Nephron progenitor cell (in vitro differentiated cells): ENCODE measurements around the gene SIPA1L2.

Source experiments
- DNase-seq: peaks from one replicate; pipeline ENCODE4 v3.0.0; 2021
- H3K27ac Mint-ChIP-seq: 2 replicates; pipeline ENCODE4 v1.8.0; 2021; ENCODE audit warnings: mild to moderate bottlenecking, moderate library complexity, mixed read lengths
- H3K27me3 Mint-ChIP-seq: 2 replicates; pipeline ENCODE4 v1.8.0; 2021; ENCODE audit warnings: mild to moderate bottlenecking, low read depth, mixed read lengths; ENCODE audit not compliant: poor library complexity
- H3K36me3 Mint-ChIP-seq: 2 replicates; pipeline ENCODE4 v1.8.0; 2021; ENCODE audit warnings: low read depth, mixed read lengths
- H3K4me1 Mint-ChIP-seq: 2 replicates; pipeline ENCODE4 v1.8.0; 2021; ENCODE audit warnings: mixed read lengths
- H3K4me3 Mint-ChIP-seq: 2 replicates; pipeline ENCODE4 v1.8.0; 2021; ENCODE audit warnings: mild to moderate bottlenecking, moderate library complexity, mixed read lengths
- H3K9me3 Mint-ChIP-seq: 2 replicates; pipeline ENCODE4 v1.8.0; 2021; ENCODE audit warnings: mild to moderate bottlenecking, moderate library complexity, mixed read lengths
- CTCF ChIP-seq: fragments of 200-600 bp; sonication (generic); IDR thresholded peaks from 2 replicates; pipeline ENCODE4 v1.5.0; 2021; ENCODE audit warnings: antibody characterized with exemption

The SIPA1L2 gene

DNA sequence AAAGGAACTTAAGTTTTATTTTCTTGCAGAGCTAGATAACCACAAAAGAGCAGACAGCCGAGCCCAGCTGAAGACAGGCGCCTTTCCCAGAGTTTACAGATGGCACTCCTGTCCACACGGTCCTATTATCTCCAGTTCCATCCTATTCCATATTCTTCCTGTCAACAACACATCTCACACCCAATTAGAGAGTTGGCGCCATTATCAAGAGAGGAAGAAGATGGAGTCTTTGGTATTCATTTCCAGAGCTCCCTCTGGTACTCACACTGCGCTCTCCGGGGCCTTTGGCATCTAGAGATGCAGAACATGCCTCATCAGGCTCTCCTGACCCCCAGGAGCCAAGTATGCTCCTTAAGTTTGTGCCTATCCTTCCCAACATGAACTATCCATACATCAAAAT lies 43.3 kb upstream of the SIPA1L2 start:
- H3K4me1 Mint-ChIP-seq, result peaks cover 8% of the 10 kb centered on the region
- TF ChIP-seq CTCF, result no peak
- no peak overlapping the region for H3K4me3 Mint-ChIP-seq
- no peak for DNase-seq
- H3K27ac Mint-ChIP-seq, result no peak overlapping the region
- peaks cover 9% of the 10 kb centered on the region for H3K27me3 Mint-ChIP-seq
- no peaks in the 10 kb centered on the region for H3K9me3 Mint-ChIP-seq
- H3K36me3 Mint-ChIP-seq, result no peaks in the 10 kb centered on the region

DNA sequence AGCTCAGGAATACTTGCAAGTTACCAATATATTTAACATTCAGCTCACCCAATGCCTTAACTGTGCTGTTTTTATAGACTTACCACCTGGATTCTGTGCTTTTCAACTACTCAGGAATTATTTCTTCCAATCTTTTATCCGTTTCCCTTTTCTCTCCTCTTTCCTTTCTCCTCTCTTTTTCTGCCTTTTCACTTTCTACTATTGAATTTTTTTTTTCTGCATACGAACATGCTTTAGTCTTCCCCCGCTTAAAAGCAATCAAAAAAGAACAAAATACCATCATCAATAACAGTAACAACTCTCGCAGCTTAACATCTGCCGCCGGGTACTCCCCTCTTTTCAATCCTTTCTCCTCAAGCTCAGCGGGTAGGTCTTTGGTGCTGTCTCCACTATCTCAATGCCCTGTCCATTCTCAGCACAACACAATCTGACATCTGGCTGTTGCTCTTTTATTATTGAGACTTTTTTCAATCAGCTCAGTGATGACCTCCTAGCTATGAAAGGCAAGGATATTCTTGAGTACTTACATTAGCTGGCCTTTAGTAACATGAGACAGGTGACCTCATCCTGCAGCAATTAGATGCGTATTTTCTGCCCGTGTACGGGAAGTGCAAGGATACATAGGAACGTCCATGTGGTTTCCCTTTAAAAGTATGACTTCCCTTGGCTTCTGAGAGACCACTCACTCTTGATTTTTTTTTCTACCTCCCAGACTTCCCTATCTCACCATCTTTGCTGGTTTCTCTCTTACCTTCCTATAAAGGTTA lies 40.2 kb upstream of the SIPA1L2 start:
- no peaks in the 10 kb centered on the region for H3K9me3 Mint-ChIP-seq
- TF ChIP-seq CTCF, result no peak
- peaks cover 9% of the 10 kb centered on the region for H3K27me3 Mint-ChIP-seq
- peak overlapping the region; percentile 5 for H3K27ac Mint-ChIP-seq
- H3K36me3 Mint-ChIP-seq, result no peaks in the 10 kb centered on the region
- no peak for DNase-seq
- peaks cover 8% of the 10 kb centered on the region for H3K4me1 Mint-ChIP-seq
- H3K4me3 Mint-ChIP-seq, result no peak overlapping the region

DNA sequence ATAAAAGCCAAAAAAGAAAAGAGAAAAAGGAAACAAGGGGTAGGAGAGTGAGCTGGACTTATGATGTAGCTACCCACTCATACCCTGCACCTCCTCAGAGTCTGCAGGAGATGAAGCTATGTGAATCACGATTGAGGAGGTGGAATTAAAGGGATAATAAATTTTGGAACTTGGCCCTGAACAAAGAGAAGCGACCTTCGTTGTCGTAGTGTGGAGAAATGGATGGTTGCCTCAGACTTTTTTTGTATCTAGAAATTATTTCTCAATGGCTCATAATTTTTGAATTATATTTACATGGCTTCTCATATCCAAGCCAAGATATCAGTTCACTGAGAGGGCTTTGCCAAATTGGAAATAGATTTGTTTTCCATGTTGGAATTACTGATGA lies 37.8 kb upstream of the SIPA1L2 start:
- peaks cover 9% of the 10 kb centered on the region for H3K27me3 Mint-ChIP-seq

DNA sequence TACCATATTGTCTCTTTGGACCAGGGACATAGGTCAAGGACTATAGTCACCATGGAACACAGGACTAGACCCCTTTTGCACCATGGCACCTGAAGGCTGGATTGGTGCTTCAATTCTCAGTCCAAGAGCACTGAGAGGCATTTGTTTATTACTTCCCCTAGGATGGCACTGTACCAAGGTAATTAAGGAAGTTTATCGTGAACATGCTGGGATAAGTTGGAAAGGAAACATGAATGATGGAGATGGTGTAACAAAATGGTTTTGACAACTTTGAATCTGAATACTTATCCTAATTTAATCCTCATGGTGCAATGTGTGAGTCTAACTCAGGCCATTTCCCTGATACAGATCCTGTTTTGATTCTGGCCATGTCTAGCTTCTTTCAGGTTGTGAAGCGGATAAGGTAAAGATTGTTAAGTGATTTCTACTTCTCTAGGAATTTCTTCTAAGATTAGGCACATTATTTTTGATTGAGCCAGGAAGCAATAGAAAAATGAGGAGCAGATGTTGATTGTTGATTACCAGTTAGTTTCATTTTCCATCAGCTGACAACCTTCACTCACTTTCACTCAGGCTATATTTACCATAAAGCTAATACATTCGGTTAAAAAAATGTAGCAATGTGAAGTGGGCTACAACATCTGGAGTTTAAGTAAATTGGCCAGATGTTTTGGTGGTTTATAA lies 37.3 kb upstream of the SIPA1L2 start:
- Mint-ChIP-seq H3K27me3 (peaks cover 9% of the 10 kb centered on the region), H3K4me1 (peaks cover 14% of the 10 kb centered on the region), H3K27ac (no peak overlapping the region), H3K4me3 (no peak overlapping the region), H3K36me3 (no peaks in the 10 kb centered on the region), H3K9me3 (peaks cover 6% of the 10 kb centered on the region)
- DNase-seq, result no peak
- no peak for TF ChIP-seq CTCF

More for the DNA sequence above, 37.8 kb upstream of the SIPA1L2 start:
- Mint-ChIP-seq H3K4me1 (peaks cover 12% of the 10 kb centered on the region), H3K36me3 (no peaks in the 10 kb centered on the region), H3K9me3 (peaks cover 3% of the 10 kb centered on the region), H3K27ac (no peak overlapping the region), H3K4me3 (no peak overlapping the region)
- TF ChIP-seq CTCF, result no peak
- no peak for DNase-seq

GRCh38 chr1:232664844-232665777 lies 35.2 kb upstream of the SIPA1L2 start:
- Mint-ChIP-seq H3K9me3 (peaks cover 6% of the 10 kb centered on the region), H3K36me3 (no peaks in the 10 kb centered on the region), H3K4me3 (no peak overlapping the region), H3K4me1 (peaks cover 12% of the 10 kb centered on the region), H3K27me3 (peaks cover 8% of the 10 kb centered on the region), H3K27ac (no peak overlapping the region)
- DNase-seq, result no peak
- TF ChIP-seq CTCF, result no peak
